Right lobe of liver (tissue), 6 donors: ENCODE data around the gene PLCB2. TPM values are rescaled to one million over a fixed set of nuclear protein-coding genes. Genes with fewer than 3 reads are reported as not detected.

Experiments
- ATAC-seq, 4 donors: fragments of 200-7000 bp; cut with Tn5 transposase; one replicate each; pipeline ENCODE4 v1.9.1; 2020; ENCODE audit warnings: mild to moderate bottlenecking in 4 of 4, moderate library complexity in 4 of 4
- DNase-seq, 3 donors: peaks; one replicate each; pipeline ENCODE4 v3.0.0-alpha.2; 2020
- H3K27ac ChIP-seq, 3 donors: fragments of 200-600 bp; one replicate each; pipeline ENCODE4 v1.8.0; 2022
- H3K27me3 ChIP-seq, 2 donors: fragments of 200-600 bp; one replicate each; pipeline ENCODE4 v1.8.0; 2022
- H3K36me3 ChIP-seq, 4 donors: fragments of 200-600 bp; sonication (generic) in 1 of 4; one replicate each; pipeline versions ENCODE4 v1.5.1 to v1.8.0; 2017 to 2022; ENCODE audit warnings: control low read depth in 1 of 4
- H3K4me1 ChIP-seq, 4 donors: fragments of 200-600 bp; sonication (generic) in 1 of 4; one replicate each; pipeline versions ENCODE4 v1.5.1 to v1.8.0; 2017 to 2022; ENCODE audit warnings: control low read depth in 1 of 4
- H3K4me3 ChIP-seq, 3 donors: fragments of 200-600 bp; one replicate each; pipeline ENCODE4 v1.8.0; 2022
- H3K9me3 ChIP-seq, 4 donors: fragments of 200-600 bp; sonication (generic) in 1 of 4; one replicate each; pipeline versions ENCODE4 v1.5.1 to v1.8.0; 2017 to 2022; ENCODE audit warnings: control low read depth in 1 of 4
- CTCF ChIP-seq, 4 donors: fragments of 200-600 bp in 3 of 4; fragments of 450-650 bp in 1 of 4; IDR thresholded peaks; one replicate each; pipeline versions ENCODE4 v1.5.1 to v1.8.0; 2016 to 2022; ENCODE audit warnings: antibody characterized with exemption in 4 of 4, mild to moderate bottlenecking in 2 of 4
- POLR2A ChIP-seq: fragments of 450-650 bp; IDR thresholded peaks from one replicate; pipeline ENCODE4 v1.6.1; 2017; ENCODE audit warnings: antibody characterized with exemption, mild to moderate bottlenecking
- WGBS: methylation state at CpG from one replicate; pipeline ENCODE4 v1.1.6; 2018; ENCODE audit warnings: low coverage, low lambda C conversion rate; ENCODE audit not compliant: insufficient coverage; ENCODE audit errors: missing lambda C conversion rate; 5-methylcytosine and 5-hydroxymethylcytosine counted together
- intact Hi-C, 2 donors: fragments of 100-400 bp; cut with DNase I; formaldehyde crosslinking; loops; one replicate each; pipeline versions ENCODE4 v1.11.2 to v1.14.1; 2022
- total RNA-seq, 6 experiments: library from RNA; depleted of rRNA in 2 of 6; stranded (reverse); fragments of >200 nt in 2 of 6; fragmentation: NEBNext Ultra II Directional in 3 of 6; extraction: Animal tissue kit (Norgen Biotek cat#: 25700) in 3 of 6; gene quantifications; one replicate each; pipeline versions ENCODE4 v1.1.0 to v1.2.4, GENCODE V29; 2016 to 2023
- donor health status: DM: no; HTN: yes; CAD: no.
- donor health status: DM: no; HTN: no; CAD: no.
- donor health status: DM: no; HTN: no; CAD: no.
- donor health status: DM: no; HTN: yes; CAD: no.
- donor health status: DM: no; HTN: yes; CAD: no.

Gene PLCB2
- total RNA-seq, 6 experiments from 2014 or later = 5.0 to 18.0 (median 7.2) TPM

DNA sequence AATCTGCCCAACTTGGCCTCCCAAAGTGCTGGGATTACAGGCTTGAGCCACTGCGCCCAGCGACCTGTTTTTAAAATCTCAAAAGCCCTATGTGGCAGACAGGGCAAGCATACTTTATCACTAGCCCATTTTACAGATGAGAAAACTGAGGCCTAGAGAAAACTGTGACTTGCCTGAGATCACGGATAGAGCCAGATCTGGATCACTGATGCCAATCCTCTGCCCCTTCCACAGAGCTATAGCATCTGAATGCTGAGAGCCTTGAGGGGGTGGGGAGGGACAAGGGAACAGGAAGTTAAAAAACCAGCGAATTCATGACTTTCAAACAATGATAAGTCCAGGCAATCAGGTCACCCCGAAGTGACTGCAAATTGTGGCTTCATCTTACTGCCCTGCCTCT, 32.2 kb downstream of the PLCB2 start:
- ATAC-seq (no peak), DNase-seq (no peak)
- Histone ChIP-seq H3K27me3 (peaks cover 0 to 8% of the 10 kb centered on the region in 2 donors), H3K4me1 (peaks cover 0 to 9% (median 0%) of the 10 kb centered on the region in 4 donors), H3K9me3 (no peaks in the 10 kb centered on the region), H3K27ac (no peak overlapping the region), H3K4me3 (no peak overlapping the region), H3K36me3 (no peaks in the 10 kb centered on the region)
- intact Hi-C loops = loop anchor here (5.0 to 10.0 kb wide), 3 partner anchors 58 to 233 kb away; no protein-coding TSS in a partner anchor
- no peak for TF ChIP-seq CTCF (IDR thresholded peaks at IDR 0.05)
- TF ChIP-seq POLR2A = no peak
- 53% methylated on average over 5 of the region's 5 CpGs for WGBS

- ATAC-seq (peak; percentile 77 to 87 (median 81)), DNase-seq (peak; percentile 84 to 85 (median 85))
- Histone ChIP-seq H3K27me3 (no peaks in the 10 kb centered on the region), H3K4me1 (peaks cover 0 to 9% (median 0%) of the 10 kb centered on the region in 4 donors), H3K4me3 (no peak overlapping the region), H3K9me3 (no peaks in the 10 kb centered on the region), H3K27ac (no peak overlapping the region), H3K36me3 (no peaks in the 10 kb centered on the region)
- TF ChIP-seq POLR2A = no peak
- peak; percentile 100 for TF ChIP-seq CTCF (IDR thresholded peaks at IDR 0.05)
- intact Hi-C loops = loop anchor here (5.0 to 10.0 kb wide), 4 partner anchors 52 to 232 kb away; no protein-coding TSS in a partner anchor
- WGBS = 1% methylated on average over 8 of the region's 26 CpGs
These were observed 33.1 kb downstream of the PLCB2 start for GRCh38 chr15:40274350-40275274.

GRCh38 chr15:40273428-40273827, 34.3 kb downstream of the PLCB2 start:
- intact Hi-C loops = loop anchor here in 1 of 2 donors (5.0 to 10.0 kb wide), 2 partner anchors 51 to 229 kb away; no protein-coding TSS in a partner anchor
- Histone ChIP-seq H3K27me3 (no peaks in the 10 kb centered on the region), H3K9me3 (no peaks in the 10 kb centered on the region), H3K27ac (no peak overlapping the region), H3K4me3 (no peak overlapping the region), H3K36me3 (no peaks in the 10 kb centered on the region), H3K4me1 (peaks cover 0 to 9% (median 0%) of the 10 kb centered on the region in 4 donors)
- DNase-seq = no peak
- ATAC-seq = no peak
- TF ChIP-seq CTCF (IDR thresholded peaks at IDR 0.05) = no peak
- no peak for TF ChIP-seq POLR2A
- WGBS = 90% methylated on average over 7 of the region's 9 CpGs

DNA sequence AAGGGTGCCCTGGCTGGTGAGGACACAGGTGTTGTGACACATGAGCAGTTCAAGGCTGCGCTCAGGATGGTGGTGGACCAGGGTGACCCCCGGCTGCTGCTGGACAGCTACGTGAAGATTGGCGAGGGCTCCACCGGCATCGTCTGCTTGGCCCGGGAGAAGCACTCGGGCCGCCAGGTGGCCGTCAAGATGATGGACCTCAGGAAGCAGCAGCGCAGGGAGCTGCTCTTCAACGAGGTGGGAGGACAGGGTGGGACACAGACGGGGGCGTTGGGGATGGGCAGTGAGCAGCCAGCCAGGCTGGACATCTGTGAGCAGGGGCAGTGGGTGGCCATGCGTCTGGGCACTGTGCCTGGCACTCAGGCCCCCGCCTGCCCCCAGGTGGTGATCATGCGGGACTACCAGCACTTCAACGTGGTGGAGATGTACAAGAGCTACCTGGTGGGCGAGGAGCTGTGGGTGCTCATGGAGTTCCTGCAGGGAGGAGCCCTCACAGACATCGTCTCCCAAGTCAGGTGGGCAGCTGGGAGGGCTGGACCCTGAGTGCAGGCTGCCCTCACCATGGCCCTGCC, 35.2 kb downstream of the PLCB2 start:
- peaks cover 0 to 9% (median 0%) of the 10 kb centered on the region in 4 donors for H3K4me1 ChIP-seq
- TF ChIP-seq POLR2A (no peak), CTCF (IDR thresholded peaks at IDR 0.05) (peak in 2 of 4 donors; percentile 24 to 25)
- 54% methylated on average over 6 of the region's 20 CpGs for WGBS
- no peak overlapping the region for H3K27ac ChIP-seq
- ATAC-seq (peak in 2 of 4 donors; percentile 21 to 52), DNase-seq (no peak)
- intact Hi-C loops = loop anchor here in 1 of 2 donors (5.0 to 10.0 kb wide), 2 partner anchors 50 to 228 kb away; no protein-coding TSS in a partner anchor
- H3K36me3 ChIP-seq = no peaks in the 10 kb centered on the region
- H3K27me3 ChIP-seq = no peaks in the 10 kb centered on the region
- H3K9me3 ChIP-seq = no peaks in the 10 kb centered on the region
- no peak overlapping the region for H3K4me3 ChIP-seq
